Chondrocyte (in vitro differentiated cells): ENCODE data around the gene ARHGEF10L. TPM values are rescaled to one million over a fixed set of nuclear protein-coding genes. Genes with fewer than 3 reads are reported as not detected.

Source experiments
- DNase-seq: peaks from one replicate; pipeline ENCODE4 v3.0.0; 2021; ENCODE audit warnings: mixed read lengths, low spot score
- H3K27ac Mint-ChIP-seq: one replicate; pipeline ENCODE4 v1.8.0; 2021; ENCODE audit warnings: mild to moderate bottlenecking, moderate library complexity, mixed read lengths; ENCODE audit not compliant: unreplicated experiment
- H3K27me3 Mint-ChIP-seq: 2 replicates; pipeline ENCODE4 v1.8.0; 2021; ENCODE audit warnings: low read depth, mixed read lengths
- H3K36me3 Mint-ChIP-seq: 2 replicates; pipeline ENCODE4 v1.8.0; 2021; ENCODE audit warnings: low read depth, mixed read lengths
- H3K4me1 Mint-ChIP-seq: 2 replicates; pipeline ENCODE4 v1.8.0; 2021; ENCODE audit warnings: low read depth, mild to moderate bottlenecking, mixed read lengths
- H3K4me3 Mint-ChIP-seq: one replicate; pipeline ENCODE4 v1.8.0; 2021; ENCODE audit warnings: mild to moderate bottlenecking, moderate library complexity, mixed read lengths; ENCODE audit not compliant: unreplicated experiment
- H3K9me3 Mint-ChIP-seq: 2 replicates; pipeline ENCODE4 v1.8.0; 2021; ENCODE audit warnings: low read depth, mixed read lengths
- total RNA-seq: library from RNA; stranded (reverse); gene quantifications from 3 replicates; pipeline ENCODE4 v1.2.1, GENCODE V29; 2021
- TF ChIP-seq, protein P1 (sequence below): fragments of 200-600 bp; sonication (generic); IDR thresholded peaks from 2 replicates; pipeline ENCODE4 v1.5.0; 2021; ENCODE audit warnings: antibody characterized with exemption, mild to moderate bottlenecking, moderate library complexity

ARHGEF10L gene
- total RNA-seq, 1 donor from 2014 or later = 40.0 TPM

DNA sequence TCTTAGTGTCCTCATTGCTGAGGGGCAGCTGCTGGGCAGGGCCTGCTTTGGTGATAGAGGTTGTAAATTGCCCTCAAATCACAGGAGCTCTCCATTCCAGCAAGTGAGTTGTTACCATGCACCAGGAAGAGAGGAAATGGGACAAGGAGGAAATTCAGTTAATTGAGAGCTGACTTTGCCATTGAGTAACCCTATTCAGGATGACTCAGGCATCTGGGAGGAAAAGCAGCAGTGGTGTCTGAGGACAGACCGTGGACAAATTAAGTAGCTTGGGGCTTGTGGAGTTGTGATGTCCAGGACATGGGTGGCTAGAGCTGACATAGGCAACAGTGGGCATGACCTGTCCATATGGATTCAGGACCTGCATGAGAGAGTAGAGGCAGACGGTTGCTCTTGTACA lies 5.9 kb downstream of the ARHGEF10L start:
- Mint-ChIP-seq H3K36me3 (no peaks in the 10 kb centered on the region), H3K4me3 (no peak overlapping the region), H3K27me3 (no peaks in the 10 kb centered on the region), H3K27ac (peak overlapping the region; percentile 70), H3K9me3 (no peaks in the 10 kb centered on the region), H3K4me1 (peaks cover 45% of the 10 kb centered on the region)
- no peak for DNase-seq
- TF ChIP-seq, protein P1, sequence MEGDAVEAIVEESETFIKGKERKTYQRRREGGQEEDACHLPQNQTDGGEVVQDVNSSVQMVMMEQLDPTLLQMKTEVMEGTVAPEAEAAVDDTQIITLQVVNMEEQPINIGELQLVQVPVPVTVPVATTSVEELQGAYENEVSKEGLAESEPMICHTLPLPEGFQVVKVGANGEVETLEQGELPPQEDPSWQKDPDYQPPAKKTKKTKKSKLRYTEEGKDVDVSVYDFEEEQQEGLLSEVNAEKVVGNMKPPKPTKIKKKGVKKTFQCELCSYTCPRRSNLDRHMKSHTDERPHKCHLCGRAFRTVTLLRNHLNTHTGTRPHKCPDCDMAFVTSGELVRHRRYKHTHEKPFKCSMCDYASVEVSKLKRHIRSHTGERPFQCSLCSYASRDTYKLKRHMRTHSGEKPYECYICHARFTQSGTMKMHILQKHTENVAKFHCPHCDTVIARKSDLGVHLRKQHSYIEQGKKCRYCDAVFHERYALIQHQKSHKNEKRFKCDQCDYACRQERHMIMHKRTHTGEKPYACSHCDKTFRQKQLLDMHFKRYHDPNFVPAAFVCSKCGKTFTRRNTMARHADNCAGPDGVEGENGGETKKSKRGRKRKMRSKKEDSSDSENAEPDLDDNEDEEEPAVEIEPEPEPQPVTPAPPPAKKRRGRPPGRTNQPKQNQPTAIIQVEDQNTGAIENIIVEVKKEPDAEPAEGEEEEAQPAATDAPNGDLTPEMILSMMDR = no peak

DNA sequence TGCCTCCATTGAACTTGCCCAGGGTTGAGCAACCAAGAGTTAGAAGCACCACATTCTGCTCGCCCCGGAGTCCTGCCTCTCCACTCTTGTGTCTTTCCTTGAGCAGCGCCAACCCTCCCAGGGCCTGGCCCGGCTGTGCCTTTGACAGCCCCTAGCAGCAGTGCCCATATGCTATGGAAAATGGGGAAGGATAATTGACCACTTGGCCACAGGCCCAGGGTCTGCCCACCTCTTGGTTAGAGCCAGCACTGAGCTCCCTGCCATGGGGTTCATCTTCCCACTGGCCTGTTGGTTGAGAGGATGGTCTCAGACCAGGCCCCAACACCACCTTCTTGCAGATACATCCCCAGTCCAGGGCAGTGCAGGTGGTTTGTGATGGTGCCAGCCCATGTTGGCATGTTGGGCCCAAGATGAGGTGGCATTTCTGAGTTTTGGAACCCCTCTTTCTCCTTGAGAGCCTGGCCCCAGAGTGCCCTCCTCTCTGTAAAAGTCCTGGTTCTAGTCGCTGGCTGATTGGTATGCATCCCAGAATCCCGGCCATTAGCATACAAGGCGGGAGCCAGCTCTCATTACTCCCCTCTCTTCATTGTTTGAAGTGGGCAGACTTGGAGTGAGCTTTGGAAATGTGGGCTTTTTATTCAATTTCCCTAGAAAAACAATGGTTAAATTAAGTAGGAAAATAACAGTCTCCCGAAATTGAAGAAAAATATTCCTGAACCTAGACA lies 7.6 kb downstream of the ARHGEF10L start:
- DNase-seq = no peak
- Mint-ChIP-seq H3K27me3 (no peaks in the 10 kb centered on the region), H3K9me3 (no peaks in the 10 kb centered on the region), H3K36me3 (no peaks in the 10 kb centered on the region), H3K4me3 (no peak overlapping the region), H3K27ac (peak overlapping the region; percentile 61), H3K4me1 (peaks cover 52% of the 10 kb centered on the region)
- TF ChIP-seq, protein P1 = no peak

DNA sequence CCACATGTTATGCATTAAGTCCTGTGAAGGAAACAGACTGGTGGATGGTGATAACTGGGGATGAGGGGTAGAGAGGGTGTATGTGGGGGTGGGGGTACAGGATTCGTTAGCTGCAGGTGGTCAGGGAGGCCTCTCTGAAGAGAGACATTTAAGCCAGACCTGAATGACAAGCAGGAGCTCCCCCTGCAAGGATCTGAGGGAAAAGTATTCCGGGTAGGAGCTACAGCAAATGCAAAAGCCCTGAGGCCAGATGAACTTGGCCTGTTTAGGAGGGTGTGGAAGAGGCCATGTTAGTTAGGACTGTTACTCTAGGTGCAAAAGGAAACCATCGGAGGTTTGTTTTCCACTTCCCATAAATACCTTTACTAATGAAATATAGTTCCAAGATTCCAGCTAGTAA lies 9.9 kb downstream of the ARHGEF10L start:
- Mint-ChIP-seq H3K4me1 (peaks cover 71% of the 10 kb centered on the region), H3K27ac (no peak overlapping the region), H3K4me3 (no peak overlapping the region), H3K27me3 (no peaks in the 10 kb centered on the region), H3K9me3 (no peaks in the 10 kb centered on the region), H3K36me3 (no peaks in the 10 kb centered on the region)
- TF ChIP-seq, protein P1 = no peak
- no peak for DNase-seq

DNA sequence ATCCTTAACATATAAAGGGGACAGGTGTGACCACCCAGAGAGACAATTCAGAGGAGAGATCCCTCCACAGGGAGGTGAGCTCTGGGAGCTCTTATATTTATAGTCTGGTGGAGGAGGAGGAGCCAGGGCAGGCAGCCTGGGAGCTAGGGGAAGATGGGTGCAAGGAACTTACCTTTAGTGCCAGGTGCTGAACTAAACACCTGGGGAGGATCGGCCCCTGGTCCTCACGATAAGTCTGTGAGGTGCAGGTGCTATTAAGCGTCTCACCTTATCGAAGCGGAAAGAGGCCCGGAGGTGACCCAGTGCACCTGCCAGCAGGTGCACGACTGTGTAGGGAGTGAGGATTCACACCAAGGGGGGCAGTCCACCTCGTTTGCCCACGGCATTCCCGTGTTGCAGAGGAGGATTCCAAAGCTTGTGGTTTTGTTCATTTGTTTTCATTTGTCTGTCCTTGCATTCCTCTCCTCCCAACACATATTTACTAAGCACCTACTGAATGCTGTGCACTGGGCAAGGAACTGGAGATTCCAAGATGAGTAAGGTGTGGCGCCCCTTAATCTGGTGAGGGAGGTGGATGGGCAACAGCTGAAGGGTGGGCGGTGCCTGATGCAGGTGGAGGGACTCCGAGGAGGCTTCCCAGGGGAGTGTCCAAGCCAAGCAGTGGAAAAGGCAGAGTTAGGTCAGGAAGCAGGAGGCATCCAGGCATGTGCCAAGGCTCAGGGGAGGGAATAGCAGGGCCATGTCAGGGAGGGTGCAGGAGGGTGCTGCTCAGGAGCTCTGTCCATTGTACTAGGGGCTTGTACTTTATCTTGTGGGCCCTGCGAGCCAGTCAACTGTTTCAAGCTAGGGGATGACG lies 11.5 kb downstream of the ARHGEF10L start:
- Mint-ChIP-seq H3K36me3 (no peaks in the 10 kb centered on the region), H3K9me3 (no peaks in the 10 kb centered on the region), H3K4me3 (no peak overlapping the region), H3K27me3 (no peaks in the 10 kb centered on the region), H3K4me1 (peaks cover 62% of the 10 kb centered on the region), H3K27ac (peak overlapping the region; percentile 90)
- no peak for DNase-seq
- TF ChIP-seq, protein P1 = no peak

DNA sequence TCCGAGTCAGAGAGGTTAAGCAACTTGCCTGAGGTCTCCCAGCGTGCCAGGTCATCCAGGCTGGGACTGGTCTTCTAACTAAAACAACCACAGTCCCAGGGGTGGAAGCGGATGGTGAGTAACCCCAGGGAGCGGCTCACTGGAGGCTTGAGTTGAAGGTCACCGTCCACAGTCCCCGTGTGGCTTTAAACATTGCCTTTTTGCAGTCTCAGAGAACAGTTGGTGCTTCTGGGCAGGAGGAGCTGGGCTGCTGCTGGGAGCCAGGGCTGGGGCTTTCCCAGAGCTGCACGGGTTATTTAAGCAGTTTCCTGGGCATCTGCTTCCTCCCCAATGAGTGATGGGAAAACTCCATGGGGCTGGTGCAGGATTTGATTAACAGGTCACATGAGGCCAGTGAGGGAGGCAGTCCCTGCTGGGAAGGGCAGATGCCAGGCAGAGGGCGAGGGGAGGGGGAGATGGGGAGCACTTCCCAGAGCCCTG lies 12.3 kb downstream of the ARHGEF10L start:
- H3K27me3 Mint-ChIP-seq = no peaks in the 10 kb centered on the region
- H3K4me3 Mint-ChIP-seq = no peak overlapping the region
- H3K9me3 Mint-ChIP-seq = no peaks in the 10 kb centered on the region
- H3K4me1 Mint-ChIP-seq = peaks cover 53% of the 10 kb centered on the region
- no peak for DNase-seq
- peak overlapping the region; percentile 90 for H3K27ac Mint-ChIP-seq
- no peaks in the 10 kb centered on the region for H3K36me3 Mint-ChIP-seq
- TF ChIP-seq, protein P1 = no peak
